ENCODE results near the gene RAB7A.
A peak's percentile ranks its signal among the peaks of the same experiment; 100 is the strongest.
"Not testable (repeated sequence)": the region's sequence is repeated elsewhere in the genome, so short reads cannot be mapped to it uniquely, and the experiment has no call there.

Gene RAB7A

DNA sequence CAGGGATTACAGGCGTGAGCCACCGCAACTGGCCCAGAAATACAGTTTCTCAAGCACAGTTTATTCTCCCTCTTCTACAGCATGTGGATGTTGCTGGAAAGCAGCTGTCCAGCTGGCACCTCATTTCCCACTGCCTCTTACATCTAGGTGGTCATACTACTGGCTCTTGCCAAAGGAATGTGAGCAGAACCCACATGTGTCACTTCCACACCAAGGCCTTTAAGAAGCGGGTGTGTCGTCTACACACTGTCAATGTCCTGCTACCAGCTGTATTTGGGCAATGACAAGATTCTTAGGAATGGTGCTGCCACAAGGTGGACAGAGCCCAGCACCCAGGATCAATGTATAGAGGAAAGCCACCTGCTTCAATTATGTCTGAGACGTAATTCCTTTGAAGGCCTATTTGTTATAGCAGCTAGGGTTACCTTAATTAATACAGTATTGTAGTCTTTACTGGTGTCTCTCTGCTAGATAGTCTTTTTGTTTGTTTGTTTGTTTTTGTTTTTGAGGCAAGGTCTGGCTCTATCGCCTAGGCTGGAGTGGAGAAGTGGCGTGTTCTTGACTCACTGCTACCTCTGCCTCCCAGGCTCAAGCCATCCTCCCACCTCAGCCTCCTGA, 15.1 kb upstream of the RAB7A start:
- DNase-seq (ENCODE audit: low spot score), result no peak

DNA sequence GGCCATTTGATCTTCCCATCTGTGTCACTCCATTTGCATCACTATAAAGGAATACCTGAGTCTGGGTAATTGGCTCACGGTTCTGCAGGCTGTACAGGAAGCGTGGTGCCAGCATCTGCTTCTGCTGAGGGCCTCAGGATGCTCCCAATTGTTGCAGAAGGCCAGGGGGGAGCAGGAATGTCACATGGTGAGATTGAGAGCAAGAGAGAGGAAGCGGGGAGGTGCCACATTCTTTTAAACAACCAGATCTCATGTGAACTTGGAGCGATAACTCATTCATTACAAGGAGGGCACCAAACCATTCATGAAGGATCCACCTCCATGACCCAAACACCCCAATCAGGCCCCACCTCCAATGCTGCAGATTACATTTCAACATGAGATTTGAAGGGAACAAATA, 13.1 kb upstream of the RAB7A start:
- DNase-seq (ENCODE audit: low spot score), result no peak

DNA sequence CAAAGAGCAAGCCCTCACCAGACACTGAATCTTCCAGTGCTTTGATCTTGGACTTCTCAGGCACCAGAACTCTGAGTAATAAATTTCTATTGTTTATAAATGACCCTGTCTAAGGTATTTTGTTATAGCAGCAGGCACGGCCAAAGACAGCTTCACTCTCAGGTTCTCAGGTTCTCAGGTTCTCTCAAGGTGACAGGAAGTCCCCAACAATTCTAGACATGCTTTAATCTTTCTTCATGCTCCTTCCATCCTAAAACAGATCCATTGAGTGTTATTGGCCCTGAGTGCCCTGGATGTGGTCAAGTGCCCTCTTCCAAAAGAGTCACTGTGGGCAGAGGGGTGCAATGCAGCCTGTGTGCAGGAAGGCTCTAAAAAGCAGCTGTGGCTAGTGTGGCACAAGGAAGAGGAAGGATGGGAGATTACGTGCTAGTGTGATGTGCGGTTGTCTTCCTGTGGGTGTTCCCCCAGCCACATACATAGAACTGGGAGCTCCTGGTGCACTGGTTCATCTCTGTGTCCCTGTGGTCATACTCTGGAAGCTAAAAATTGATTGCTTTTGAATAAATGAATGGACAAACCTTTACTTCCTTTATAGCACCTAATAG, 11.0 kb upstream of the RAB7A start:
- DNase-seq (ENCODE audit: low spot score), result peak; percentile 54

DNA sequence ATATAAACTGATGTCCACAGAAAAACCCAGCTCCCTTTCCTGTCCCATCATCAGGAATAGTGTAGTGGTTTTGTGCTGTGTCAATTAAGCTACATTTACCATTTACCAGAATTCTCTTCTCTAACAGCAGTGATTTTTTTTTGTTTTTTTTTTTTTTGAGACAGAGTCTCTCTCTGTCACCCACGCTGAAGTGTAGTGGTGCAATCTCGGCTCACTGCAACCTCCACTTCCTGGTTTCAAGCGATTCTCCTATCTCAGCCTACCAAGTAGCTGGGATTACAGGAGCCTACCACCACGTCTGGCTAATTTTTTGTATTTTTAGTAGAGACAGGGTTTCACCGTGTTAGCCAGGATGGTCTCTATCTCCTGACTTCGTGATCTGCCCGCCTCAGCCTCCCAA, 7.1 kb upstream of the RAB7A start:
- not testable (repeated sequence) for DNase-seq (ENCODE audit: low spot score)

DNA sequence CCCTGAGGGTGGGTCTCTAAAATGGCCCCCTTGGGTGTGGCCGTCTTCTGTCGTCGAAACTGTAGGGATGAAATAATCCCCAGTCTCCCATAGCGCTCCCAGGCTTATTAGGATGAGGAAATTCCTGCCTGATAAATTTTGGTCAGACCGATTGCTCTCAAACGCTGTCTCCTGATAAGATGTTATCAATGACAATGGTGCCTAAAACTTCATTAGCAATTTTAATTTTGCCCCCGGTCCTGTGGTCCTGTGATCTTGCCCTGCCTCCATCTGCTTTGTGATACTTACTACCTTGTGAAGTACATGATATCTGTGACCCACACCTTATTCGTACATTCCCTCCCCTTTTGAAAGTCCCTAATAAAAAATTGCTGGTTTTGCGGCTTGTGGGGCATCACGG, 5.1 kb upstream of the RAB7A start:
- no peak for DNase-seq (ENCODE audit: low spot score)

DNA sequence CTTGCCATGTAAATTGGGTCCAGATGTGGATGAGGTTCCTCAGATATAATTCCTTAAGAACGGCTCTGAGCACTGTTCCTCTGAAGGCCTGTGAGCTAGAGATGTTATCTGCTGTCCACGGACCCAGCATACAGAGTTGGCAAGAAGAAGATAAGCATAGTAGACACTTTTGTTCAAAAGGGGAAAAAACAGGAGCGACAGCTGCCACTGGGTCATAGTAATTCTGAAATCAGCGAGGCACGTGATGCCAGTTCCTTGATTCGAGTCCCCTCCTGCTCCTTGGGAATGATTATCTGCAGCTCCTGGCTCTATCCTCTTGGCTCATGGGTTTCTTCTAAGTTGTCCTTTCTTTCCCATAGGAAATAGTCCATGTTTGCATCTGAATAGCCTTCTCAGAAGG, 2.5 kb upstream of the RAB7A start:
- no peak for DNase-seq (ENCODE audit: low spot score)

DNA sequence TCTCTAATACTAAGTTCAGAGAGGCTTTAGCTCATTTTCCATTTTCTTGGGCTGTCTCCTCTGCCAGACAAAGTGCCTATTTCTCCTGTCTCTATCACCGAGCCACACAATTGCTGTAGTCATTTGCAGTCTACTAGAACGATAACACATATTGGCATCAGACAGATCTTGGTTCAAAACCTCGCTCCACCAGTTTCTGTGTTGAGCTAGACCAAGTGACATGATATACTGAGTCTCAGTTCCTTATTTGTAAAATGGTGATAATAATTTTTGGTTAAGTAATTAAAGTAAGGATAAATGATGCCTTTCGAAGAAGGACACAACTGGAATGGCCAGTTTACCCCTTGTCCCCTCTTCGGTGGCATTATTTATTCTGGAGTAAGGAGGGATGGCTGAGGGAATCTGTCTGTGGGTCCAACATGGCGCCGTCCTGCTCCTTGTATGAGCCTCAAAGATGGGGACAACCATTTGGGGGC, 398 bp upstream of the RAB7A start:
- no peak for DNase-seq (ENCODE audit: low spot score)

DNA sequence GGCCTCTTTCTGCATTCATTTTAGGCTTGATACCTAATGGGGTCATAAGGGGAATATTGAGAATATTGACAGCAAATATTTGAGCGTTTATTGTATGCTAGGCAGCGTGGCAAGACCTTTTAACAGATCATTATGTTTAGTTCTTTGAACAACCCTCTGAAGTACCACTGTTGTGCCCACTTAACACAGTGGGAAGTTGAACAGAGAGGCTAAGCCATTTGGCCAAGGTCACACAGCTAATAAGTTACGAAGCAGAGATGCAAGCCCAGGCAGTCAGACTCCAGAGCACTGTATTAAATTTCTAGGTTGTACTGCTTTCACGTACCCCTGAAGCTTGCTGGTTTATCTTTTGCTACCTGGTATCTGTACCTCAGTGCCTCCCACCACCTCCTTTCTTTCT, 1.1 kb downstream of the RAB7A start:
- DNase-seq (ENCODE audit: low spot score), result no peak

DNA sequence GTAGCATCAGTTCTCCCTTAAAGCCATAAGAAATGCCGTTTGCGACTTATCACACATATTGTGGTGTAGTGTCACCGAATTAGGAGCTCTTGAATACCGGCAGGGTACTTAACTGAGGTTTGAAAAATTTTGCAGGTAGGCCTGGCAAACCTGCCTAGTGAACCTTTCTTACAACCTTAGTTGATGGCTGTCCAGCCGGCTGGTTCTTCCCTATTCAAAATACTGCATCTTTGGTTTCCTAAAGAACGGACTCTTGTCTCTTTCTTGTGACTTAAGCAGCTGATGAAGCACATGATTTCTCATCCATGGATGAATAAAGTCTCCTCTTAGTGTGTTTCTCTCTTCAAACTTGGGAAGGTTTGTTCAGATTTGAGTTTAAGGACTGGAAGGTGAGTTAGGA, 1.5 kb downstream of the RAB7A start:
- no peak for DNase-seq (ENCODE audit: low spot score)

DNA sequence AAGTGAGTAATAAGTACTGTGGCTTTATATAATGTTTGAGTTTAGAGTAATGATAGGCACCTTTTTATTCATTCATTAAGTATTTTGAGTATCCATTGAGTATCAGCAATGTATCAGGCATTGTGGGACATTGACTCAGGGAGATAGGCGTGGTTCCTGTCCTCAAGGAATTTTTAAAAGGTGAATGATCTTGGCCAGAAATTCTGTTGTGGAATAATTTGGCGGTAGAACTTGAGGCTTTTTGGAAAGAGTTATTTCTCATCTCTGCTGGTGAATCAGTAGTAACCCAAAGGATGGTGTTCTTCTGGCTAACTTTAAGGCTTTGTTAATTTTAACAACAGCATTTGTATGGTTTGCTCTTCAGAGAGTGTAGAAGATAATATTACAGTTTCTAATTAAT, 2.0 kb downstream of the RAB7A start:
- DNase-seq (ENCODE audit: low spot score), result no peak

DNA sequence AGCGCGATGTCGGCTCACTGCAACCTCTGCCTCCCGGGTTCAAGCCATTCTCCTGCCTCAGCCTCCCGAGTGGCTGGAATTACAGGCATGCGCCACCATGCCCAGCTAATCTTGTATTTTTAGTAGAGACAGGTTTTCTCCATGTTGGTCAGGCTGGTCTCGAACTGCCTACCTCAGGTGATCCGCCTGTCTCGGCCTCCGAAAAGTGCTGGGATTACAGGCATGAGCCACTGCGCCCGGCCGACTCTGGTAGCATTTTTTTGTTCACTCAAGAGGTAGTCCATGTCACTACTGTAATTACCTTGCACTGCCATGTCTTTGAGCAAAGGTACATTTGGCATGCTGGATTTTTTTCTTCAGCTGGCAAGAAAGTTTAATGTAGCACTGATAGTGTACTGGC, 2.5 kb downstream of the RAB7A start:
- DNase-seq (ENCODE audit: low spot score), result not testable (repeated sequence)

DNA sequence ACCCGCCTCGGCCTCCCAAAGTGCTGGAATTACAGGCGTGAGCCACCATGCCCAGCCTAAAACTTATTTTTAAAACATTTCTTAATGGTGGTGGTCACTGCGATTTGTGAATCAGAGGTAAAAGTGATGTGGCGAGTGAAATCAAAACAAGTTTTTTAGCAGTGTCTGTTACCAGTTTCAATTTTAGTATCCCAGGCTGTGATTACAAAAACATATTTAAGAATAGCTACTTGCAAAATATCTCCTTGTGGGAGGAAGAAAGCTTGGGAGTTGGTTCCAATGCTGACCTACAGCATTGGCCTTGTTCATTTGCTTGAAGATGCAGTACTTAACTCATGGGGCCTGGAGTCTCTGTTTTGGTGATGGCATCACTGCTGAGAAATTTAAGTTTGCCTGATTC, 4.5 kb downstream of the RAB7A start:
- DNase-seq (ENCODE audit: low spot score), result no peak

DNA sequence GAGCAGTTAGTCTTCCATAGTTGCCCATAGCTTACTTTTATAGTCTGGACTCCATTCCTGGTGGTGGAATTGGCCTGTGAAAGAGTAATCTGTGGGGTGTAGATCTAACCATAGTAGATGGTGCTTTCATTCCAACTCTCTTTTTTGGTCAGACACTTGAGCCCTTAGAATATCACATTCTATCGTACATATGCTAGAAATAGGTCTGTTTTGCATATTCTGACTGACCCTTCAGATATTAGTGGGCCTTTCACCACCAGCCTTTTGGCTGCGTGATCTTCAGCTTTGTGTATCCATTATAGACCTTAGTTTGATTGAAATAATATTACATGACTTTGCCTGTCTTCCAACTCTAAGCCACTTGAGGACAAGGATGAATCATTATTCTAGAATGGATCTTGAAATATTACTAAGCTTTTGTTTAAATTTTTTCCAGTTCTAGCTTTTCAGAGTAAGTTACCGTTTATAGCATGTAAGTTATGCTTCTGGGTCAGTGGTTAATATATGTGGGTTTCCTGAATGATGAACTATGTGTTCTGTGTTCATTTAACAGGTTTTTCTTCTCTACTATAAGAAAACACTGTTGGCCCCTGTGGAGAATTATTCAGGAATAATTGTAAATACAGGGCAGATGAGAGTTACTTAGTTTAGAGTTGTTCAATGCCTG, 8.7 kb downstream of the RAB7A start:
- no peak for DNase-seq (ENCODE audit: low spot score)

DNA sequence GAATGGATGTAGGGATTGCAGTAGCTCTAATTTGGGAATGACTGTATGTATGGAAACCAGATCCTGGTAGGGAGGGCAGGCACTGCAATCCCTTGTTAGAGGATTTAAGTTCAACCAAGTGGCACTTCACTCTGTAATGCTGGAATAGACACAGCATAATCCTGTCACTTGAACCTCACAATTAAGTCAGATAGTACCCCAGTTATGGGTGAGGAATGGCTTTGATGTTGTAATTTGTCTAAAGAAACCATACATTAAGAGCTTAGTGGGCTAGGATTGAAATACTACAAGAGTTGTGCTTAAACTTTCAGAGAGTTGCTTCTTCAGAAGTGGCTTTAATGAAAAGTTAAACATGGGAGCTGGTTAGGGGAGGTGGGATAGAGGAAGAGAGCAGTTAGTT, 9.3 kb downstream of the RAB7A start:
- DNase-seq (ENCODE audit: low spot score), result no peak

DNA sequence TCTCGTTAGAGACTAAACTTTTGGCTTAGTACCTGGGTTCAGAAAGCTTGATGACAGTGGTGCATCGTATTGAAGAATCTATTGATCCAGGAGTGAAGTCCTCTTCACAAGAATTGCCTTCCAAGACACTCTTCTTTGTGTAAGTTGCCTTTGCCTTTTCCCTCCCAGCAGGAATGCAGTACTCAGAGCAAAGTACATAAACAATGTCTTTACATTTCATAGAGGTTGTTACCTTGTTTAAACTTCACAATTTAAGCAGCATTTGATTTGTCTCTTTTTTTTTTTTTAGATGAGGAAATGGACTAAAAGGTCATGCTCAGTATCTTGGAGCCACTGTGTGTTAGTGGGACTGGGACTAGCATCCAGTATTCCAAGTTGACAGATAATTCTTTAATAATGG, 9.9 kb downstream of the RAB7A start:
- DNase-seq (ENCODE audit: low spot score), result no peak

DNA sequence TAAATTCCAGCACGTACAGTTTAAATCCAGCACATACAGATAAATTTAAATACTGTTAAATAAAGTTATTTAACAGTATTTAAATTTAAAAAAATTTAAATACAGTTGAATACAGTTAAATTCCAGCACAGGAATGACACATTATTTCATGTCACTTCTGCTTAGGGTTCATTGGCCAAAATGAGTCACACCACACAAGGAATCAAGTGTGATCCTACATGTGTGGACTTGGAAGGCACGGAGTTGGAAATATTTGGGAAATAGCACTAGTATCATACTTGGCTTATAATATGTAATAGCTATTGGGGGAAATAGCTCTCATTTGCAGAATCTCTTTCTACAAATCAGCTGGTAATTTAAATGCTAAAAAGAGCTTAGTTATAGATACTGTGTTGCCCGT, 10.6 kb downstream of the RAB7A start:
- no peak for DNase-seq (ENCODE audit: low spot score)

DNA sequence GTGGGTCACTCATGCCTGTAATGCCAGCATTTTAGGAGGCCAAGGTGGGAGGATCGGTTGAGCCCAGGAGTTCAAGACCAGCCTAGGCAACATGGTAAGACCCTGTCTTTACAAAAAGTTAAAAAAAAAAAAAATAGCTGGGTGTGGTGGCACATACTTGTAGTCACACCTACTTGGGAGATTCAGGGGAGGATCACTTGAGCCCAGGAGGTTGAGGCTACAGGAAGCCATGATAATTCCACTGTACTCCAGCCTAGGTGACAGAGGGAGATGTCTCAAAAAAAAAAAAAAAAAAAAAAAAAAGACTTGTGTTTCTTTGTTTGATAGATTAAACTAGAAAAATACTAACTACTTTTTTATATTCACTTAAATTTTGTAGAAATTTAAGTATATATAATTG, 14.6 kb downstream of the RAB7A start:
- no peak for DNase-seq (ENCODE audit: low spot score)

DNA sequence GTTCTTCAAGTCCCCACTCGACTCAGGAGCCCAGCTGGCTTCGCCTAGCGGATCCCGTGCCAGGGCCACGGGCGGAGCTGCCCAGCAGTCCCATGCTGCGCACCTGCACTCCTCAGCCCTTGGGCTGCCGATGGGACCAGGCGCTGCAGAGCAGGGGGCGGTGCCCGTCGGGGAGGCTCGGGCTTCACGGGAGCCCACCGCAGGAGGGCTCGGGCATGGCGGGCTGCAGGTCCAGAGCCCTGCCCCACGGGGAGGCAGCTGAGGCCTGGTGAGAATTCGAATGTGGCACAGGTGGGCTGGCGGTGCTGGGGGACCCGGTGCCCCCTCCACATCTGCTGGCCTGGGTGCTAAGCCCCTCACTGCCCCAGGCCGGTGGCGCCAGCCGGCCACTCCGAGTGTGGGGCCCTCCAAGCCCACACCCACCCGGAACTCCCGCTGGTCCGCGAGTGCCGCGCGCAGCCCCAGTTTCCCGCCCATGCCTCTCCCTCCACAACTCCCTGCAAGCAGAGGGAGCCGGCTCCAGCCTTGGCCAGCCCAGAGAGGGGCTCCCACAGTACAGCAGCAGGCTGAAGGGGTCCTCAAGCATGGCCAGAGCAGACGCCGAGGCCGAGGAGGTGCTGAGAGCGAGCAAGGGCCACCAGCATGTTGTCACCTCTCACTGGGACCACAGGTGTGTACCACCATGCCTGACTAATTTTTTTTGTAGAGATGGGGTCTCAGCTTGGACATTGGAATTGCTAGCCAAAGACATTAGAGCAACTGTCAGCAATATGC, 17.0 kb downstream of the RAB7A start:
- no peak for DNase-seq (ENCODE audit: low spot score)

DNA sequence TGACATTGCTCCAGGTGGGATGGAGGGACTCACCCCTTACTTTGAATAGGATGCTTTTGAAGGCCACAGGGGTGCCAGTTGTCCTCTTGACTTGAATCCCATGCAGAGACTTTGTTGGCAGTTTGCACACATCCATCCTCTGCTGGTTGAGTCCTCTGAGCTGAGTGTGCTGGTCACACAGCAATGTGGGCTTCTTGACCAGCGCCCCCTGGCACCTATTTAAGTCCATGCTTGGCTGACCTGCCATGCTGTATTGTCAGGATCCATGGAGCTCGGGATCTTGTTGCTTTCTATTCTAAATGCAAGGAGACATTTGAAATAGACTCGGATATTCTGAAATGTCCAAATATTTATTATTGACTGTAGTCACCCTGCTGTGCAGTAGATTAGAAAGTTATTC, 19.8 kb downstream of the RAB7A start:
- no peak for DNase-seq (ENCODE audit: low spot score)

DNA sequence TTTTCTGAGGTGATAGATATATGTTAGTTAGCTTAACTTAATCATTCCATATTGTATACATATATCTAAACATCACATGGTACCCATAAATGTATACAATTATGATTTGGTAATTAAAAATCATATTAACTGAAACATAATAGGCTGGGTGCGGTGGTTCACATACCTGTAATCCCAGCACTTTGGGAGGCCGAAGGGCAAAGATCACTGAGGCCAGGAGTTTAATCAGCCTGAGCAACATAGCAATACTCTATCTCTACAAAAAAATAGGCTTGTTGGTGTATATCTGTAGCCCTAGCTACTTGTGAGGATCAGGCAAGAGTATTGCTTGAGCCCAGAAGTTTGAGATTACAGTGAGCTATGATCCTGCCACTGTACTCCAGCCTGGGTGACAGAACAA, 20.9 kb downstream of the RAB7A start:
- DNase-seq (ENCODE audit: low spot score), result no peak

DNA sequence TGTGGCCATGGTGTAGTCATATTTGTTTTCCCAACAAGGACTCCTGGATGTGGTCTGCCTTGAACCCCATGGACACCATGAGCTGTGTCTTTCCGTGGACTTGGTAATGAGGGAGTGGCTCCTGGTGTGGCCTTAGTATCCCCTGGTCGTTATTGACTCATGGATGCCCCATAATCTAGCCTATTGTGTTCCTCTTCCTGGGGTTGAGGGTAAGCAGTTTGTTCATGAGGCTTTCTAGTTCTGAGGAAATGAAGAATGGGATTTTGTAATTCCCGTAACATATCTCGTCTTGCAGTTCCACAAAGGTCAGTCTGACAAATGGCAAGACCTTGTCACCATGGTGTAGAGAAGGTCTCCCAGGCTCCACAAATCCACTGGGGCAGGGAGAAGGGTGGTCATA, 22.6 kb downstream of the RAB7A start:
- no peak for DNase-seq (ENCODE audit: low spot score)

DNA sequence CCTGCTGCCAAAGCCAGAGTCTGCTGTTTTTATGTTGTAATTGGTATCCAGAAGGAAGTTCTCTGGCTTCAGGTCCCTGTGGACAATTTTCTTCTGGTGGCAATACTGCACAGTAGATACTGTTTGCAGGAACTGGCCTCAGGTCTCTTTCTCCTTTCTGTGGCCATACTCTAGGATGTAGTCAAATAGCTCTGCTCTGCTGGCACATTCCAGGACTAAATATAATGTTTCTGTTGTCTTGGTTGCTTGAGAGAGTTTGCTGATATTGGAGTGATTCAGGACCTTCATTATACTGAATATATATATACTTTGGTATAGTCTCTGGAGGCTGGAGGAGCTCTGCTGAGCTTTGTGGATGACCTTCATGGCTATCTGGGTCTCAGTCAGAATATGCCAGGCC, 23.1 kb downstream of the RAB7A start:
- no peak for DNase-seq (ENCODE audit: low spot score)

DNA sequence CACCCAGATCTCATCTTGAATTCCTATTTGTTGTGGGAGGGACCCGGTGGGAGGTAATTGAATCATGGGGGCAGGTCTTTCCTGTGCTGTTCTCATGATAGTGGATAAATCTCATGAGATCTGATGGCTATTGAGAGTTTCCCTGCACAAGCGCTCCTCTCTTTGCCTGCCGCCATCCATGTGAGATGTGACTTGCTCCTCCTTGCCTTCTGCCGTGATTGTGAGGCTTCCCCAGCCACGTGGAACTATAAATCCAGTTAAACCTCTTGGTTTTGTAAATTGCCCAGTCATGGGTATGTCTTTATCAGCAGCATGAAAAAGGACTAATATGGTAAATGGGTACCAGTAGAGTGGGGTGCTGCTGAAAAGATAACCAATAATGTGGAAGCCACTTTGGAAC, 23.6 kb downstream of the RAB7A start:
- not testable (repeated sequence) for DNase-seq (ENCODE audit: low spot score)
